Right renal pelvis (tissue), 4 donors: Measurements from ENCODE around the gene OR4Q2. TPM values are rescaled to one million over a fixed set of nuclear protein-coding genes. Genes with fewer than 3 reads are reported as not detected.
"Not testable (repeated sequence)": the region's sequence is repeated elsewhere in the genome, so short reads cannot be mapped to it uniquely, and the experiment has no call there.

Experiments used
- DNase-seq, 4 donors: peaks; one replicate each; pipeline ENCODE4 v3.0.0-alpha.2; 2013; ENCODE audit warnings: low read depth in 4 of 4, low spot score in 3 of 4, missing footprints in 1 of 4
- polyA plus RNA-seq, 4 donors: library from polyadenylated mRNA; unstranded; fragments of 120-200 nt; gene quantifications; one replicate each; pipeline ENCODE4 v1.2.1, GENCODE V29; 2013; ENCODE audit not compliant: insufficient read length in 4 of 4

Gene OR4Q2
- not detected for polyA plus RNA-seq

DNA sequence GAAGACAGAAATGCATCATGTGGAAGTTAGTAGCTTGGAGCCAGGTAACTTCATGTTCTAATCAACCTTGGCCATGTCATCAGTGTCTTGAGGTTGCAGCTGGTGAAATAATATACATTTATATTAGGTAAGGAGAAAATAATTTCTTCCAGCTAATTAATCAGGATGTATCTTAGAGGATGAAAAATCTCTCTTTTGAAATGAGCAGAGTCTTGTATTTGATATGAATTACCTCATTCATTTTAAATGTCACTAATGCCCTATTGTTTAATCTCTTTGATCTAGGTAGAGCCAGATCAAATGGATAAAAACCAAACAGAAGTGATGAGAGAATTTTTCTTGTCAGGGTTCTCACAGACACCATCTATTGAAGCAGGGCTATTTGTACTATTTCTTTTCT is at the start of gene OR4Q2:
TSS of gene OR4Q2 (plus strand) at position 301 of the 400 bp plus-strand sequence.
- DNase-seq: no peak

DNA sequence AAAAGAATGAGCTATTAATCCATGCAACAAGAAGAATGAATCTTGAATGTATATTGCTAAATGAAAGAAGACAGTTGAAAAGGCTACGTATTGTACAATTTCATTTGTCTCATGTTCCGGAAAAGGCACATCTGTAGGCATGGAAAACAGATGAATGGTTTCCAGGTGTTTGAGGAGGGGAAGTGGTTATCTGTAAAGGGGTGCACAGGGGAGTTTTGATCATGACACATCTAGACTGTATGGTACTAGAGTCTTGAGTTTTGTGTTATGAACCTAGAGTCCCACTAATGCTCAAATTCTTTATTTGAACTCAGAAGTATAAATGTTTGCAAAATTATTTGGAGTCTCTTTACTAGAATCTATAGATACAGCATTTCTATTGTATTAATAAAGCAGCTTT is 32.2 kb upstream of the OR4Q2 start:
- DNase-seq: not testable (repeated sequence)

DNA sequence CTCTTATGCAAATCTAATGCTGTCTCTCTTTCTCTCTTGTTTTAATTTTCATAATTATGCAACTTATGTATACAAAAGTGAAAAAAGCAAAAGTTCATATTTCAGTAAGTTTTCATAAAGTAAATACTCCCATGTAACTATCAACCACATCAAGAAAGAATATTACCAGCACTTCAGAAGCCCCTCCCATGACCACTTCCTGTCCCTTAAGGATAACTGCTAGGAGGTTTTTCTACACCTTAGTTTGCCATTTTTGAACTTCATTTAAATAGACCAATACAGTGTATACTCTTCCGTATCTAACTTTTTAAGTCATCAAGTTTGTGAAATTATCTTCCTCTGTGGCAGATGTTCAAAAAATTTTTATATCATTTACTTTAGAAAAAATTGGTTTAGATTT is 27.1 kb upstream of the OR4Q2 start:
- no peak for DNase-seq

DNA sequence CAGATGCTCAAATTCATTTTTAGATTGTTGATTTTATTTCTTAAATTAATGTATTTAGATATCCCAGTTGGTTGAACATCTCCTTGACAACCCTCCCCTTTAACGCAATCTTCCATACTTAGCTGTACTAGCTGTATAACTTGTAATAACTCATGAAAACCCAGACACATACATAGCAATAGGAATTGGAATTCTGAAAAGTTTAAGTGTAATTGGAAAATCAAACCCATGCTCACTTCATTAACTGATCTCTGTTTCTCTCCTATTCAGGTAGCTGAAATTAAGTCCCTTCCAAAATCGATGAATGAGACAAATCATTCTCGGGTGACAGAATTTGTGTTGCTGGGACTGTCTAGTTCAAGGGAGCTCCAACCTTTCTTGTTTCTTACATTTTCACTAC is 26.7 kb upstream of the OR4Q2 start, which contains the start of gene OR4K15:
TSS of gene OR4K15 (plus strand) at position 301 of the 400 bp plus-strand sequence. CDS start at position 301, 0 bp downstream.
- no peak for DNase-seq

DNA sequence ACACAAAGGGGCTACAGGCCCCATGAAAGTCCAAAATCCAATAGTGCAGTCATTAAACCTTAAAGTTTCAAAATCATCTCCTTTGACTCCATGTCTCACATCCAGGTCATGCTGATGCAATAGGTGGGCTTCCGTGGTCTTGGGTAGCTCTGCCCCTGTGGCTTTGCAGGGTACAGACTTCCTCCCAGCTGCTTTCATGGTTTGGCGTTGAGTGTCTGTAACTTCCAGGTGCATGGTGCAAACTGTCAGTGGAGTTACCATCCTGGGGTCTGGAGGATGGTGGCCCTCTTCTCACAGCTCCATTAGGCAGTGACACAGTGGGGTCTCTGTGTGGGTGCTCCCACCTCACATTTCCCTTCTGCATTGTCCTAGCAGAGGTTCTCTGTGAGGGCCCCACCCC is 8.5 kb upstream of the OR4Q2 start:
- no peak for DNase-seq

DNA sequence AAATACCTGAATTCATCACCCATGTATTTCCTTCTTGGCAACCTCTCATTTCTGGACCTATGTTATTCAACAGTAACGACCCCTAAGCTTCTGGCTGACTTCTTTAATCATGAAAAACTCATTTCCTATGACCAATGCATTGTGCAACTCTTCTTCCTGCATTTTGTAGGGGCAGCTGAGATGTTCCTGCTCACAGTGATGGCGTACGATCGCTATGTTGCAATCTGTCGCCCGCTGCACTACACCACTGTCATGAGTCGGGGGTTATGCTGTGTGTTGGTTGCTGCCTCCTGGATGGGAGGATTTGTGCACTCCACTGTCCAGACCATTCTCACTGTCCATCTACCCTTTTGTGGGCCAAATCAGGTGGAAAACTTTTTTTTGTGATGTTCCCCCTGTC is 356 bp downstream of the OR4Q2 start:
- no peak for DNase-seq

DNA sequence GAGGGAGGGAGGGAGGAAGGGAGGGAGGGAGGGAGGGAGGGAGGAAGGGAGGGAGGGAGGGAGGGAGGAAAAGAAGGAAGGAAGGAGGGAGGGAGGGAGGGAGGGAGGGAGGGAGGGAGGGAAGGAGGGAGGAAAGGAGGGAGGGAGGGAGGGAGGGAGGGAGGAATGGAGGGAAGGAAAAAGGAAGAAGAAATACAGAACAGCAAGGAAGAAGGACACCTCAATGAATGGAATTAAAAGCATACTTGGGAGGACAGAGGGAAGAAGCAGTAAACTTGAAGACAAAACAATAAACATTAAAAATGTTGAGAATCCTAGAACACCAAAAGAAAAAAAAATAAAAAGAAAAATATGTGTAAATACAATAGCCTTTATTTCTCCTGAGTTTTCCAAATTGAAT is 6.2 kb downstream of the OR4Q2 start:
- no peak for DNase-seq

DNA sequence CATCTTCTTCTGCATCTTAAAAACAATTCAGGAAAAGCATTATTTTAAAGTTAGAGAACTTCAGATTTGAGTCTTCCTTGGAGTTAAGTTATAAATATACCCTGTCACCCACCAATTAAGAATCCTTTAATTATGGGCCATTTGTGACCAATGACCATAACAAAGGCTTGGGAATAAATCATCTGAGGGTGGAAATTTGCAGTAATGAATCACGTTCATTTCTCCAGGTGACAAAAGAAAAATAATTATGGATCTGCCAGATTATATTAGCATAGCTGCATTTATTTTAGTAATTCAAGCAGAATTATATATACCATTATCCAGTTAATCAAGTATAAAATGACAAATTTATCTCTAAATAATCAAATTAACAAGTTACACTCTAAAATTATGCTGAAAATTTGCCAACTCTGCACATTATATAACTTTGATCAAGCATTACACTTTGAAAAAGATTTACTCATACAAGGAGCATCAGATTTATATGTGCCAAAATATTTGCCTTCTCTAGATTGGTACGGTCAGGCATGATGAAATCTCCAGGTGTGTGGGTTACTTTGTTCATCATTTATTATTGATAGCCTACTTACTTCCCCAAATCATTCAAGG is 17.4 kb downstream of the OR4Q2 start, which contains the start of gene OR4K14:
TSS of gene OR4K14 (minus strand) at position 51 of the 609 bp plus-strand sequence. CDS start 4,114 bp downstream, outside the sequence.
- DNase-seq: no peak

DNA sequence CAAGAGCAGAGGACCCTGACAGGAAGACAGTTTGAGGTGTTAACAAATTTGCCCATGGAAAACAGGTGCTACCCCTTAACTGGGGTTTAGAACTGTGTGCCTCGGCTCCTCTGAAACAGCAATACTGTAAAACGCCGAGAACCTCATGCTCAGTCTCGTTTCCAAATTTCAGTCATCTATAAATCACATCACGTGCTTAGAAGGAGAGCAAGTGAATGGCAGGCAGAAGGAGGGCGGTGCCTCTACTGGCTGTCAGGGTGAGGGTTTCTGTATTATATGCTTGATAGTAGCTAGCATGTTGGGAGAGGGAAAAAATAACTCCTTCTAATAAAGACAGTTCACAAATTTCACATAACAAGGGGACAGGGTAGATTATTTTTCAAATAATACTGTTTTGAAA is 29.1 kb downstream of the OR4Q2 start:
- DNase-seq: no peak

DNA sequence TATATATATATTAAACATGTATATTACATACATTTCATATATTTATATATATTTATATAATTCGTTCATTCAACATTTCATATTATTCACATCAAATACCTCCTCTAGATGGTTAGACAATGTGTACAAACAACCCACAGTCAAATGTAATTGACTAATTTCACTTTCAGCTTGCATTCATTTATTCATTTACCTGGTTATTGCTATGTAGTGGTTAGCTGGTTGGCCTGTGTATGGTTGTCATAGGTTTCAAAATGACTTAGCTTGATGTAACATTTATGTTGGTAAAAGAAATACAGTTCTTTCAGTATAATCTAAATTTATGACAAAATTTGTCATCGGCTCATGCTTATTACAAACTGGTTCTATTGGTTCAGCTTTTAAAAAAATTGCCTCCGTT is 33.5 kb downstream of the OR4Q2 start:
- DNase-seq: no peak

DNA sequence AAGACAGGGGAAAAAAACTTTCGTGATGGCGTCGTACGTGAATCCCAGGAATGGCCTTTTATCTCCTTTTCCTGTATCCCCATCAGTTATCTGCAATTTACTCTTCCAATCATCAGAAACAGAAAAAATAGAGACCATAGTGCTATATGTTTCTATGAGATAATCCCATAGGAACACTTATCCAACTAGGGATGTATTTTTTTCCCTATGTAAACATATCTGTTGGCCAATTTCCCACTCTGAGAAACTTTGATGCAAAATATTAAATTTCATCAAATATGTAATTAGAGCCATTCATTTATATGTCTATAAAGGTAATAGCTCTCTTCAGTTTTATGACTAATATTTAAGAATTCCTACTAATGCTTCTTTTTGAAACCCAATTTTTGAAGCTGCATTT is 34.0 kb downstream of the OR4Q2 start, which contains the start of gene OR4K13:
TSS of gene OR4K13 (minus strand) at position 101 of the 400 bp plus-strand sequence. CDS start 1,280 bp downstream, outside the sequence.
- no peak for DNase-seq

DNA sequence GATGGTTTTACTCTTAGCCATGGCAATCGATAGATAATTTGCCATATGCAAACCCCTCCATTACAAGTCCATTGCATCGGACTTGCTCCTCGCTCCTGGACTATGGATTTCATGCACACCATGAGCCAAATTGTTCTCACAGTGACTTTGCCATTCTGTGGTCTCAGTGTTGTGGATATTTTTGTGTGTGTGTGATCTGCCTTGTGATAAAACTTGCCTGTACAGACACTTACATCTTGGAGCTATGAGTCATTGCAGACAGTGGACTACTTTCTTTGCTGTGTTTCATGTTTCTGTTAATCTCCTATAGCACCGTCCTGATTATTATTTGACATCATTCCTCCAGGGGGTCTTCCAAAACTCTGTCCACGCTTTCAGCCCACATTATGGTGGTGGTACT is 42.3 kb downstream of the OR4Q2 start:
- no peak for DNase-seq

DNA sequence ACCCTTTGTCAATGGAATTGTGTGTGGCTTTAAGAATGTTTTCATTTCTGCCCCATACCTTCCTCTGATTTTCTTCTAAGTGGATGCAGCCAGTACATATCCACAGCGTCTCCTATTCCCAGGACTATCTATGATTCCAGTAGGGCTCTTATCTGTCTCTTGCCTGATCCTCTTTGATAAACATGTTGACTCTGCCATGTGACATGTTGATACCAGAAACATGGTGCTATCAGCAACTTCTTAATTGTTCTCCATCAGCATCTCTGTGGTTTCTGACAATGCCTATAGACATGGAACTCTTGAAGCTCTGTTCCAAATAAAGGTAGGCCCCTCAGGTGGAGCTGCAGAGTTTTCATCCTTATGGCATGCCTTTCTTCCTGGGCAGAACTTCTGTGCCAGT is 46.2 kb downstream of the OR4Q2 start:
- DNase-seq: no peak

Other genes starting within 250 kb of the OR4Q2 start
- not detected for gene OR4M1, start 228.7 kb upstream of the OR4Q2 start, polyA plus RNA-seq
- gene OR4N2, start 198.4 kb upstream of the OR4Q2 start, polyA plus RNA-seq: not detected
- gene OR4K2, start 127.0 kb upstream of the OR4Q2 start, polyA plus RNA-seq: under 1 TPM in 1 of 4 donors, not detected in 3; 0.01 TPM
- not detected for gene OR4K5, start 81.6 kb upstream of the OR4Q2 start, polyA plus RNA-seq
- gene OR4K1, start 71.2 kb upstream of the OR4Q2 start, polyA plus RNA-seq: not detected
- gene OR4K15, start 26.6 kb upstream of the OR4Q2 start, polyA plus RNA-seq: not detected
- not detected for gene OR4K14, start 17.1 kb downstream of the OR4Q2 start, polyA plus RNA-seq
- under 1 TPM in 1 of 4 donors, not detected in 3; 0.01 TPM for gene OR4K13, start 33.9 kb downstream of the OR4Q2 start, polyA plus RNA-seq
- gene OR4L1, start 57.9 kb downstream of the OR4Q2 start, polyA plus RNA-seq: not detected
- gene OR4K17, start 108.6 kb downstream of the OR4Q2 start, polyA plus RNA-seq: under 1 TPM in 3 of 4 donors, not detected in 1; 0.03 to 0.04 (median 0.04) TPM
- gene OR4N5, start 136.7 kb downstream of the OR4Q2 start, polyA plus RNA-seq: not detected
- gene OR11G2, start 188.7 kb downstream of the OR4Q2 start, polyA plus RNA-seq: under 1 TPM in 1 of 4 donors, not detected in 3; 0.03 TPM
- not detected for gene OR11H6, start 221.5 kb downstream of the OR4Q2 start, polyA plus RNA-seq
- under 1 TPM; 0.23 to 0.39 (median 0.30) TPM for gene OR11H7, start 226.8 kb downstream of the OR4Q2 start, polyA plus RNA-seq
- not detected for gene OR11H4, start 237.1 kb downstream of the OR4Q2 start, polyA plus RNA-seq